Psoas muscle (tissue), 8 donors: ENCODE results near the gene ACADL. TPM values are rescaled to one million over a fixed set of nuclear protein-coding genes. Genes with fewer than 3 reads are reported as not detected.
A peak's percentile ranks its signal among the peaks of the same experiment; 100 is the strongest.

Experiments
- ATAC-seq, 4 donors: fragments of 200-7000 bp; cut with Tn5 transposase; one replicate each; pipeline ENCODE4 v1.9.1; 2020; ENCODE audit warnings: moderate library complexity in 3 of 4, mild to moderate bottlenecking in 2 of 4
- DNase-seq, 2 donors: peaks; one replicate each; pipeline ENCODE4 v3.0.0-alpha.2; 2020
- H3K27ac ChIP-seq: fragments of 200-600 bp; one replicate; pipeline ENCODE4 v1.8.0; 2022
- H3K27me3 ChIP-seq, 3 donors: fragments of 200-600 bp in 1 of 3; one replicate each; pipeline versions ENCODE4 v1.6.1 to v1.8.0; 2013 to 2022; ENCODE audit warnings: low read length in 2 of 3, mild to moderate bottlenecking in 2 of 3, moderate library complexity in 1 of 3; ENCODE audit not compliant: insufficient read depth in 3 of 3
- H3K36me3 ChIP-seq, 2 donors: fragments of 200-600 bp in 1 of 2; one replicate each; pipeline versions ENCODE4 v1.6.1 to v1.8.0; 2013 to 2022; ENCODE audit warnings: low read depth in 1 of 2, mild to moderate bottlenecking in 1 of 2, moderate library complexity in 1 of 2; ENCODE audit not compliant: insufficient read depth in 1 of 2
- H3K4me1 ChIP-seq: fragments of 200-600 bp; one replicate; pipeline ENCODE4 v1.8.0; 2022
- H3K4me3 ChIP-seq: fragments of 200-600 bp; one replicate; pipeline ENCODE4 v1.8.0; 2022; ENCODE audit warnings: mild to moderate bottlenecking
- H3K9me3 ChIP-seq: fragments of 200-600 bp; one replicate; pipeline ENCODE4 v1.8.0; 2022
- WGBS, 3 donors: extraction: QIAGEN DNeasy Blood & Tissue Kit; methylation state at CpG; one replicate each; pipeline versions ENCODE4 v1.1.6 to v1.1.7; 2013; 5-methylcytosine and 5-hydroxymethylcytosine counted together
- intact Hi-C, 2 donors: fragments of 100-400 bp; cut with DNase I; formaldehyde crosslinking; loops; one replicate each; pipeline versions ENCODE4 v1.11.0 to v1.14.2; 2022
- long read RNA-seq, 2 donors: library from polyadenylated mRNA; unstranded; transcript quantifications; one replicate each; pipeline ENCODE4 v2.0.0, GENCODE V29; 2021
- polyA plus RNA-seq, 3 donors: library from polyadenylated mRNA; stranded (reverse); fragments of 200-250 nt; gene quantifications; one replicate each; pipeline ENCODE4 v1.2.3, GENCODE V29; 2013
- total RNA-seq, 4 donors: library from RNA; stranded (reverse); fragmentation: NEBNext Ultra II Directional in 2 of 4; extraction: Animal tissue kit (Norgen Biotek cat#: 25700) in 2 of 4; gene quantifications; one replicate each; pipeline versions ENCODE4 v1.2.1 to v1.2.4, GENCODE V29; 2021 to 2023
- TF ChIP-seq, protein P1 (sequence below): fragments of 200-600 bp; IDR thresholded peaks from one replicate; pipeline ENCODE4 v1.8.0; 2022; ENCODE audit warnings: antibody characterized with exemption
- donor health status: healthy with polysubstance abuse.
- donor health status: DM: no; HTN: no; CAD: no; lungs with moderate emphysema.
- donor health status: Bipolar disorder and iron deficiency.
- donor health status: healthy.
- donor health status: DM: yes; HTN: yes; CAD: no.
- donor health status: DM: no; HTN: no; CAD: no.
- donor health status: DM: no; HTN: no; CAD: no.
- donor health status: DM: yes; HTN: yes; CAD: no.

The ACADL gene
- 10 to 100 TPM in 1 of 4 donors, 1 to 10 TPM in 3; 6.6 to 14.7 (median 8.5) TPM for total RNA-seq
- 1 to 10 TPM; 1.1 to 6.8 (median 6.7) TPM for polyA plus RNA-seq
- long read RNA-seq, donor 1, transcript ACADL-201 (11 exons, 2,543 nt): major isoform, 7 of 8 reads
- long read RNA-seq, donor 1, partial matches to known transcripts: 0 of 8 reads
- long read RNA-seq, donor 1, other reads (novel, unspliced or antisense): 1 of 8 reads
- long read RNA-seq, donor 2, transcript ACADL-201 (11 exons, 2,543 nt): major isoform, 13 of 17 reads
- long read RNA-seq, donor 2, partial matches to known transcripts: 0 of 17 reads
- long read RNA-seq, donor 2, other reads (novel, unspliced or antisense): 4 of 17 reads

DNA sequence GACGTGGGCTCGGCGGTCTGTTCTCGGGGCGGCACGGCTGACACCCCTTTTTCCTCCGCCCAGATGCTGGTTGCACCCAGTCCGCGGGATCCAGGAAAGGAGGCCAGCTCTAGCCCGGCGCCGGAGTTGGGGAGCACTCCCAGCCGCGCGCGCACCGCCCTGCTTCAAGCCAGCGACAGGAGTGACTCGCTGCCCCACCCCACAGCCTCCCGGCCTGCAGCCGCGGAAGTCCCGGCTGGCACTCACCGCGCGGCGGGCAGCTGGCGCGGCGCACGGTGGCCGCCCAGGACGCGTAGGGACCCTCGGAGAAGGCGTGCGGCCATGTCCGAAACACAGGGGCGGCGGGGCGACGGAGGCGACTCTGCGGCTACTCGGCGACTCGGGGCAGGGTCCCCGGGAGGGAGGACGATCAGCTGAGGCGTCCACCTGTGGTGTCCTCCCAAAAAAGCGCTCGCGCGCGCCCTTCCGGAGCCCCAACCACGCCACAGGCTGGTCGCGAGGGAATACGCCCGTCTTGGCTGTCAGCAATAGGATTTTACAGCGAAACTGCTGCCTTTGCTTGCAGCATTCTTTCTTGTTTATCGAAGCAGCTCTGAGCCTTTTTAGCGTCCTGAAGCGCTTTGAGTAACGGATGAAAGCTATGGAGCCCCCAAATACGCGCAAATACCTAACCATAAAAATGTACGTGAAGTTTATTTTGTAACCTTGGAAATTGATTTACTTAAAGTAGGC lies at the start of gene ACADL:
Gene ACADL (minus strand): TSS at position 507 of the 732 bp plus-strand sequence. CDS start 184 bp downstream, at position 323.
- DNase-seq (peak; percentile 65 to 85), ATAC-seq (peak; percentile 94 to 97 (median 94))
- TF ChIP-seq, protein P1, sequence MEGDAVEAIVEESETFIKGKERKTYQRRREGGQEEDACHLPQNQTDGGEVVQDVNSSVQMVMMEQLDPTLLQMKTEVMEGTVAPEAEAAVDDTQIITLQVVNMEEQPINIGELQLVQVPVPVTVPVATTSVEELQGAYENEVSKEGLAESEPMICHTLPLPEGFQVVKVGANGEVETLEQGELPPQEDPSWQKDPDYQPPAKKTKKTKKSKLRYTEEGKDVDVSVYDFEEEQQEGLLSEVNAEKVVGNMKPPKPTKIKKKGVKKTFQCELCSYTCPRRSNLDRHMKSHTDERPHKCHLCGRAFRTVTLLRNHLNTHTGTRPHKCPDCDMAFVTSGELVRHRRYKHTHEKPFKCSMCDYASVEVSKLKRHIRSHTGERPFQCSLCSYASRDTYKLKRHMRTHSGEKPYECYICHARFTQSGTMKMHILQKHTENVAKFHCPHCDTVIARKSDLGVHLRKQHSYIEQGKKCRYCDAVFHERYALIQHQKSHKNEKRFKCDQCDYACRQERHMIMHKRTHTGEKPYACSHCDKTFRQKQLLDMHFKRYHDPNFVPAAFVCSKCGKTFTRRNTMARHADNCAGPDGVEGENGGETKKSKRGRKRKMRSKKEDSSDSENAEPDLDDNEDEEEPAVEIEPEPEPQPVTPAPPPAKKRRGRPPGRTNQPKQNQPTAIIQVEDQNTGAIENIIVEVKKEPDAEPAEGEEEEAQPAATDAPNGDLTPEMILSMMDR: peak; percentile 4
- H3K9me3 ChIP-seq: no peaks in the 10 kb centered on the region
- intact Hi-C loops: no loop called here
- H3K36me3 ChIP-seq: peaks cover 0 to 5% of the 10 kb centered on the region in 2 donors
- peak within 1 kb of the TSS; percentile 91 for H3K27ac ChIP-seq
- peak within 1 kb of the TSS; percentile 87 for H3K4me3 ChIP-seq
- WGBS, 3 donors: 0 to 1% (median 1%) methylated on average over 65 to 69 of the region's 69 CpGs
- peaks cover 11% of the 10 kb centered on the region for H3K4me1 ChIP-seq
- H3K27me3 ChIP-seq: no peaks in the 10 kb centered on the region

DNA sequence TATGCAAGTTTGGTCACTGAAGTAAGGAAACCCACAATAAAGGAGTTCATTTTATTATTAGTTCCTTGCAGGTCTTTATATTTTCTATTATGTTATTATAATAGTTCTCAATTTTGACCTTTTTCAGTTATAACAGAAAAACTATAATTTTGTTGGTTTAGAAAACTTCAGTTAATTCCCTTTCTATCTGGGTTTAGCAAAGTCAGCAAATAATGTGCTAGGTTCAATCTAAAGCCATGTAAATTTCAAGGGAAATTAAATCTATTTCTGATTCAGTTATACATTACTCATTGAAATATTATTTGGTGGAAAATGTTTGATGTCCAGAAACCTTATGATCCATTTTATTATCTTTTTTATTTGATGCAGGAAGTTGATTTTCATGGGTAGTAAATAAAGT lies 46.1 kb upstream of the ACADL start:
- Histone ChIP-seq H3K4me1 (no peaks in the 10 kb centered on the region), H3K4me3 (no peak overlapping the region), H3K36me3 (no peaks in the 10 kb centered on the region), H3K27ac (no peak overlapping the region), H3K27me3 (no peaks in the 10 kb centered on the region), H3K9me3 (no peaks in the 10 kb centered on the region)
- TF ChIP-seq, protein P1: no peak
- ATAC-seq (no peak), DNase-seq (no peak)
- intact Hi-C loops: no loop called here

DNA sequence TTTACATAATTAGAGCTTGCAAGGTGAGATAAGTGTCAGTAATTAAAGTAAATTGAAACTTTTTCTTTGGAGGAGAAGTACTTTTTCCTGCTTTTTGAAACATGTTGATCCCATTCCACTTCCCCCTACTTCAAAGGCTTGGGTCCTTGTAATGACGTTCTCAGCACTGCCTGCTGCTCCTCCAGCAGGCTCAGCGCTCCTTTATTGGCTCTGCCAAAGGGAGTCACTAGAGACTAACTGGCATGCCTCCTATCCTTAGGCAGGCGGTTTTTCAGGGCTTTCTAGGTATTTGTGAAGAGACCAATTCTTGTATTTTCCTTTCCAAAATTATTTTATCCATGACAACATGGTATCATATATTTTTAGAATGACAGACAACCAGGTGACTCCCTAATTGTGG lies 43.9 kb upstream of the ACADL start:
- no peaks in the 10 kb centered on the region for H3K36me3 ChIP-seq
- intact Hi-C loops: no loop called here
- no peak for ATAC-seq
- H3K4me1 ChIP-seq: no peaks in the 10 kb centered on the region
- H3K27me3 ChIP-seq: no peaks in the 10 kb centered on the region
- no peak for DNase-seq
- 44 to 62% (median 47%) methylated on average over 3 of the region's 3 CpGs for WGBS, 3 donors
- no peak overlapping the region for H3K4me3 ChIP-seq
- TF ChIP-seq, protein P1: no peak
- H3K27ac ChIP-seq: no peak overlapping the region
- H3K9me3 ChIP-seq: no peaks in the 10 kb centered on the region

DNA sequence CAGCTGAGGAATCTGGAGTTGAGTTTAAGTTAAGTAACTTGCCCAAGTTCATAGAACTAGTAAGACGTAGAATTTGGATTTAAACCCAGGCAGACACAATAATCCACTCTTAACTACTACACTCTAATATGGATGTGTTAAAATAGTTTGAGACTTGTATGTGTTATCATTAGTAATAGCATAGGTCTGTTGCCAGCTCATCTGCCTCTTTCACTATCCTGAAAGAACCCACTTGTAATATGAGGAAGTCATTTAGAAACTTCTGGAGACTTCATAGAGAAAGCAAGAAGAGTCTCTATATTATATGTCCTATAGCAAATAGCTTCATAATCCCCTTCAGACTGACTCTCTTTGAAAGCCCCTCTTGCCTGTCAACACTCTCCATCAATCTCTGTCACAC lies 43.0 kb upstream of the ACADL start:
- Histone ChIP-seq H3K9me3 (no peaks in the 10 kb centered on the region), H3K4me1 (no peaks in the 10 kb centered on the region), H3K4me3 (no peak overlapping the region), H3K36me3 (no peaks in the 10 kb centered on the region), H3K27ac (no peak overlapping the region), H3K27me3 (no peaks in the 10 kb centered on the region)
- TF ChIP-seq, protein P1: no peak
- intact Hi-C loops: no loop called here
- DNase-seq (no peak), ATAC-seq (no peak)
- 91 to 94% (median 93%) methylated on average over 1 of the region's 1 CpG for WGBS, 3 donors
